Bronchial epithelial cell (primary cell): ENCODE measurements around the gene STK32B. TPM values are rescaled to one million over a fixed set of nuclear protein-coding genes. Genes with fewer than 3 reads are reported as not detected.

Source experiments
- DNase-seq: peaks from one replicate; pipeline ENCODE4 v3.0.0-alpha.2; 2010; ENCODE audit warnings: low read depth
- FAIRE-seq: peaks from 2 replicates; lab custom pipeline; 2011; peaks lifted over from hg19 to GRCh38; lab: Jason Lieb, UNC
- H3K27me3 ChIP-seq: 2 replicates; pipeline ENCODE4 v1.5.1; 2011; ENCODE audit warnings: low read length; ENCODE audit not compliant: control insufficient read depth, insufficient read depth
- H3K36me3 ChIP-seq: 2 replicates; pipeline ENCODE4 v1.5.1; 2011; ENCODE audit warnings: low read length; ENCODE audit not compliant: control insufficient read depth, insufficient read depth
- H3K4me3 ChIP-seq: 2 replicates; pipeline ENCODE4 v1.5.1; 2011; ENCODE audit warnings: mild to moderate bottlenecking, low read depth, low read length, control low read depth
- CTCF ChIP-seq: IDR thresholded peaks from 2 replicates; pipeline ENCODE4 v1.5.1; 2011; ENCODE audit warnings: mild to moderate bottlenecking, moderate library complexity, low read length, control low read depth, inconsistent platforms; ENCODE audit not compliant: insufficient read depth, severe bottlenecking
- total RNA-seq: library from RNA; depleted of rRNA; stranded (reverse); fragments of >200 nt; gene quantifications from 2 replicates; pipeline ENCODE4 v1.2.1, GENCODE V29; 2014

Gene STK32B
- total RNA-seq, 1 donor from 2014 or later = under 0.01 TPM

GRCh38 chr4:5461477-5461876 is 410.2 kb downstream of the STK32B start:
- H3K36me3 ChIP-seq = no peaks in the 10 kb centered on the region
- TF ChIP-seq CTCF = no peak
- no peak overlapping the region for H3K4me3 ChIP-seq
- no peak for FAIRE-seq
- no peak for DNase-seq
- no peaks in the 10 kb centered on the region for H3K27me3 ChIP-seq

GRCh38 chr4:5462254-5462835 is 411.1 kb downstream of the STK32B start:
- no peak for TF ChIP-seq CTCF
- no peak for DNase-seq
- Histone ChIP-seq H3K27me3 (no peaks in the 10 kb centered on the region), H3K36me3 (no peaks in the 10 kb centered on the region), H3K4me3 (no peak overlapping the region)
- FAIRE-seq = no peak

- no peaks in the 10 kb centered on the region for H3K36me3 ChIP-seq
- FAIRE-seq (no peak), DNase-seq (no peak)
- TF ChIP-seq CTCF = no peak
- no peaks in the 10 kb centered on the region for H3K27me3 ChIP-seq
- H3K4me3 ChIP-seq = no peak overlapping the region
Observed at GRCh38 chr4:5462896-5463295, 411.6 kb downstream of the STK32B start.

GRCh38 chr4:5463361-5463760 is 412.1 kb downstream of the STK32B start:
- FAIRE-seq = no peak

GRCh38 chr4:5463936-5464650 is 412.8 kb downstream of the STK32B start:
- DNase-seq (peak; percentile 42), FAIRE-seq (peak; percentile 66)
- no peak for TF ChIP-seq CTCF
- H3K27me3 ChIP-seq = no peaks in the 10 kb centered on the region
- no peaks in the 10 kb centered on the region for H3K36me3 ChIP-seq
- H3K4me3 ChIP-seq = no peak overlapping the region

More at GRCh38 chr4:5463361-5463760, 412.1 kb downstream of the STK32B start:
- Histone ChIP-seq H3K36me3 (no peaks in the 10 kb centered on the region), H3K4me3 (no peak overlapping the region), H3K27me3 (no peaks in the 10 kb centered on the region)
- no peak for DNase-seq
- TF ChIP-seq CTCF = no peak
